K562 (cell line): ENCODE data around the gene IMPACT. TPM values are rescaled to one million over a fixed set of nuclear protein-coding genes. Genes with fewer than 3 reads are reported as not detected.
A peak's percentile ranks its signal among the peaks of the same experiment; 100 is the strongest.

Experiments used
- ATAC-seq: fragments of 200-7000 bp; cut with Tn5 transposase; 3 replicates; pipeline ENCODE4 v1.9.1; 2020; ENCODE audit warnings: moderate library complexity
- BruUV-seq: library from RNA; stranded (reverse); fragments of 400-500 nt; replicated peaks from 2 replicates; lab custom pipeline; 2021; lab: Mats Ljungman, UMichigan
- CTCF ChIA-PET: fragments of 300-600 bp; formaldehyde crosslinking; extraction: SDS; loops from one replicate; lab custom pipeline; 2021; ENCODE audit warnings: low intra/inter-chr PET ratio; lab: Yijun Ruan, JAX
- POLR2A ChIA-PET: fragments of 300-600, 350-650 bp; sonication (Branson Sonifier 250); formaldehyde crosslinking; extraction: SDS; loops from one replicate; lab custom pipeline; 2021; ENCODE audit warnings: antibody characterized with exemption, inconsistent platforms; lab: Yijun Ruan, JAX
- DNase-seq, 4 experiments: peaks; one replicate each; pipeline versions ENCODE4 v3.0.0 to v3.0.0-alpha.2; 2011 to 2018; ENCODE audit warnings: low spot score in 3 of 4, mixed read lengths in 3 of 4; ENCODE audit errors: extremely low read depth in 1 of 4
- FAIRE-seq: peaks from 2 replicates; lab custom pipeline; 2011; peaks lifted over from hg19 to GRCh38; lab: Jason Lieb, UNC
- H2AFZ ChIP-seq: 2 replicates; pipeline ENCODE4 v1.6.0; 2011; ENCODE audit warnings: low read depth, low read length, control low read depth, inconsistent platforms
- H3K27ac ChIP-seq: fragments of 200-600 bp; 3 replicates; pipeline ENCODE4 v1.8.0; 2011; ENCODE audit warnings: low read depth, mild to moderate bottlenecking, control low read depth, inconsistent platforms, low read length, moderate library complexity, mixed read lengths; ENCODE audit errors: extremely low read depth
- H3K27me3 ChIP-seq, 2 experiments: fragments of 300-600 bp in 1 of 2; 2 replicates in 1 of 2; 3 replicates in 1 of 2; pipeline versions ENCODE4 v1.6.0 to v1.8.0; 2011; ENCODE audit warnings: inconsistent platforms in 2 of 2, low read length in 2 of 2, mild to moderate bottlenecking in 1 of 2, mixed read lengths in 1 of 2, moderate library complexity in 1 of 2; ENCODE audit not compliant: control insufficient read depth in 2 of 2, insufficient read depth in 2 of 2
- H3K36me3 ChIP-seq: fragments of 300-600 bp; 3 replicates; pipeline ENCODE4 v1.8.0; 2011; ENCODE audit warnings: mild to moderate bottlenecking, low read length, inconsistent platforms; ENCODE audit not compliant: control insufficient read depth, insufficient read depth
- H3K4me1 ChIP-seq, 2 experiments: fragments of 200-600 bp in 1 of 2; replicated peaks in 1 of 2; 2 replicates in 1 of 2; 3 replicates in 1 of 2; pipeline versions ENCODE4 v1.5.1 to v1.8.0; 2011; ENCODE audit warnings: inconsistent platforms in 2 of 2, low read length in 2 of 2, mild to moderate bottlenecking in 1 of 2, mixed read lengths in 1 of 2, moderate library complexity in 1 of 2; ENCODE audit not compliant: control insufficient read depth in 2 of 2, insufficient read depth in 2 of 2
- H3K4me2 ChIP-seq: 2 replicates; pipeline ENCODE4 v1.6.1; 2011; ENCODE audit warnings: low read length, control low read depth, inconsistent platforms, mixed read lengths; ENCODE audit not compliant: insufficient read depth
- H3K4me3 ChIP-seq: fragments of 200-600 bp; sonication (generic), shearing (Covaris generic); 2 replicates; pipeline ENCODE4 v1.5.1; 2016; ENCODE audit warnings: control low read depth, inconsistent platforms
- H3K79me2 ChIP-seq: fragments of 200-600 bp; 3 replicates; pipeline ENCODE4 v1.8.0; 2011; ENCODE audit warnings: low read length, inconsistent platforms; ENCODE audit not compliant: control insufficient read depth, insufficient read depth
- H3K9ac ChIP-seq, 2 experiments: 2 replicates each; pipeline versions ENCODE4 v1.6.0 to v1.6.1; 2011; ENCODE audit warnings: low read depth in 2 of 2, low read length in 2 of 2, control low read depth in 1 of 2, inconsistent platforms in 1 of 2, mild to moderate bottlenecking in 1 of 2, mixed read lengths in 1 of 2; ENCODE audit not compliant: insufficient read depth in 1 of 2
- H3K9me1 ChIP-seq: one replicate; pipeline ENCODE4 v1.6.0; 2011; ENCODE audit warnings: inconsistent platforms, mild to moderate bottlenecking, low read length, moderate library complexity; ENCODE audit not compliant: control insufficient read depth, insufficient read depth
- H3K9me3 ChIP-seq: replicated peaks from 2 replicates; pipeline ENCODE4 v1.5.1; 2011; ENCODE audit warnings: low read depth, low read length, inconsistent platforms; ENCODE audit not compliant: control insufficient read depth, insufficient read depth
- H4K20me1 ChIP-seq: replicated peaks from 2 replicates; pipeline ENCODE4 v1.6.1; 2011; ENCODE audit warnings: low read length, inconsistent platforms, mixed read lengths; ENCODE audit not compliant: control insufficient read depth, insufficient read depth
- KDM1A ChIP-seq, 2 experiments: fragments of 450-650 bp; IDR thresholded peaks; 2 replicates each; pipeline ENCODE4 v1.6.1; 2016; ENCODE audit warnings: mild to moderate bottlenecking in 2 of 2
- NFIC ChIP-seq: fragments of 450-650 bp; IDR thresholded peaks from 2 replicates; pipeline ENCODE4 v1.6.1; 2017; ENCODE audit warnings: mild to moderate bottlenecking, inconsistent platforms
- RB1 ChIP-seq: fragments of 450-650 bp; IDR thresholded peaks from 2 replicates; pipeline ENCODE4 v1.6.1; 2017; ENCODE audit warnings: low read depth, mild to moderate bottlenecking
- RBBP5 ChIP-seq: fragments of 200-600 bp; sonication (generic); IDR thresholded peaks from 2 replicates; pipeline ENCODE4 v1.6.1; 2012; ENCODE audit warnings: borderline replicate concordance, mild to moderate bottlenecking, low read length, control low read depth, inconsistent platforms; ENCODE audit not compliant: insufficient read depth, poor library complexity, severe bottlenecking
- WGBS: fragments of 100-300 bp; shearing (Covaris generic); methylation state at CpG from one replicate; pipeline ENCODE4 v1.1.6; 2016; ENCODE audit warnings: low coverage, mixed read lengths; ENCODE audit not compliant: insufficient coverage; ENCODE audit errors: missing lambda C conversion rate; 5-methylcytosine and 5-hydroxymethylcytosine counted together
- in situ Hi-C: fragments of 300-500 bp; cut with MboI; formaldehyde crosslinking; loops from 4 replicates; pipeline ENCODE4 v1.15.0; 2018; ENCODE audit warnings: inconsistent platforms, mixed read lengths
- intact Hi-C: fragments of 100-400 bp; cut with micrococcal nuclease; formaldehyde crosslinking; loops from 2 replicates; pipeline ENCODE4 v1.14.2; 2022
- polyA plus RNA-seq, 8 experiments: library from polyadenylated mRNA; depleted of rRNA in 4 of 8; stranded (reverse) in 5 of 8; unstranded in 3 of 8; fragments of >200 nt; fragmentation: Nextera tagmentation in 2 of 8; fragmentation: Illumina TruSeq in 1 of 8; extraction: Ambion mirVana in 2 of 8; extraction: Trizol in 1 of 8; gene quantifications; 2 replicates each; pipeline versions ENCODE4 v1.2.1 to v1.2.3, GENCODE V29; 2011 to 2014; ENCODE audit warnings: inconsistent platforms in 1 of 8, missing spikeins in 1 of 8
- total RNA-seq, 7 experiments: library from RNA; depleted of rRNA in 6 of 7; stranded (reverse); fragments of >200 nt in 6 of 7; fragmentation: Illumina TruSeq in 2 of 7; extraction: Trizol in 2 of 7; gene quantifications; 2 replicates each; pipeline versions ENCODE4 v1.2.1 to v1.2.3, GENCODE V29; 2011 to 2021; ENCODE audit warnings: low replicate concordance in 1 of 7

Gene IMPACT
- total and polyA plus RNA-seq, 9 of the 15 experiments (the other 6 are each of a cell fraction or from before 2014, with no cell fraction given): 4.7 to 7.6 (median 5.8) TPM

DNA sequence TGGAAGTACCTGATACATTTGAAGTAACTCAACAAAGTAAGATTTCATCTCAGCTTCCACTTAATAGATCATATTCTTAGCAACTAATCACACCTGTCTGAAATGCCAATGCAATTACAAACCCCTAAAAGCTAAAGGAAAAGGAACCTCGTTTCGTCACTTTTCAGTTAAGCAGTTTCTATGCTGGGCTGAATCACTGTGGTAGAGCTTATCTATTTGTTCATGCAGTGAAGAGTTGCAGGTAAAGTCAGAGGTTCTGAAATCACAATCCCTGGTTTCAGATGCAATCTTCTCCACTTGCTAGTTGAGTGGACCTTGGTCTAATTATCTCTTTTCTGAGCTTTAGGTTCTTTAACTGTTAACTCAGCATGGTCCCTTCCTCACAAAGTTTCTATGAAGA lies 40.3 kb downstream of the IMPACT start:
- H3K9ac ChIP-seq: no peak overlapping the region
- no peak overlapping the region for H2AFZ ChIP-seq
- DNase-seq: no peak
- in situ Hi-C loops (no loop called here), intact Hi-C loops (no loop called here)
- H3K79me2 ChIP-seq: no peaks in the 10 kb centered on the region
- CTCF ChIA-PET: no interaction called here
- TF ChIP-seq RBBP5 (no peak), KDM1A (IDR thresholded peaks at IDR 0.05) (no peak)
- no peaks in the 10 kb centered on the region for H3K27me3 ChIP-seq
- no peak for FAIRE-seq
- ATAC-seq: no peak
- H4K20me1 ChIP-seq: no peaks in the 10 kb centered on the region
- 0% methylated on average over 2 of the region's 2 CpGs for WGBS
- H3K27ac ChIP-seq: no peak overlapping the region
- H3K4me1 ChIP-seq: no peaks in the 10 kb centered on the region; a peak in 1 of 5 replicates
- no peaks in the 10 kb centered on the region for H3K36me3 ChIP-seq
- no peaks in the 10 kb centered on the region for H3K9me3 ChIP-seq
- BruUV-seq: no TSS peak
- POLR2A ChIA-PET: interaction anchor here (0.6 to 0.7 kb wide), 2 partner anchors 40 to 112 kb away, joined by 3 read pairs; no protein-coding TSS in a partner anchor
- H3K9me1 ChIP-seq: no peaks in the 10 kb centered on the region
- no peak overlapping the region for H3K4me2 ChIP-seq
- H3K4me3 ChIP-seq: no peak overlapping the region

DNA sequence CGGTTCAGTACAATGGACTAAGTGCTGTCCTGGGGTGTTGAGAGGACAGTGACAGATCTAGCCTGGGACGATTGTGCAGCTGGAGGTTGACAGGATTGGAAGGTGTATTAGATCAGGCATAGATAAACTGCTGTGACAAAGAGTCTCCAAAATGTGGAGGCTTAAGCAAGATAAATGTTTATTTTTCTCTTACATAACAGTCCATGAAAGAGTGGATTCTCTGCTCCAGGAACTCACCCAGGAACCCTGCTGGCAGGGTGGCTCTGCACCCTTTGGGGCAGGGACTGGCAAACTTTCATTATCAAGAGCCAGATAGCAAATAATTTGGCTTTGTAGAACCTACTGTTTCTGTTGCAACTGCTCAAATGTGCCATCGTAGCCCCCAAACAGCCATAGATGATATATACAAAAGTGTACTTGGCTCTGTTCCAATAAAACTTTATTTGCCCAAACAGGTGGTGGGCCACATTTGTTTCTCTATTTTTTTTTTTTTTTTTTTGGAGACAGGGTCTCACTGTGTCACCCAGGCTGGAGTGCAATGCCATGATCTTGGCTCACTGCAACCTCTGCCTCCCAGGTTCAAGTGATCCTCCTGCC lies 43.6 kb downstream of the IMPACT start:
- ATAC-seq (no peak), DNase-seq (no peak)
- Histone ChIP-seq H3K9me3 (no peaks in the 10 kb centered on the region), H2AFZ (no peak overlapping the region), H3K27me3 (no peaks in the 10 kb centered on the region), H3K27ac (no peak overlapping the region), H3K79me2 (no peaks in the 10 kb centered on the region), H3K36me3 (no peaks in the 10 kb centered on the region), H3K4me3 (no peak overlapping the region), H3K4me2 (no peak overlapping the region), H3K9me1 (no peaks in the 10 kb centered on the region)
- POLR2A ChIA-PET: interaction anchor here (0.6 to 0.8 kb wide), 2 partner anchors 221 to 387 kb away, joined by 3 read pairs; no protein-coding TSS in a partner anchor
- CTCF ChIA-PET: no interaction called here
- intact Hi-C loops: no loop called here
- TF ChIP-seq RB1 (no peak), NFIC (peak; percentile 78)
- TF ChIP-seq, all 486 proteins: peak for 1
- Histone ChIP-seq H3K9ac (no peak overlapping the region), H3K4me1 (no peaks in the 10 kb centered on the region; a peak in 1 of 5 replicates), H4K20me1 (no peaks in the 10 kb centered on the region)
- 2% methylated on average over 3 of the region's 3 CpGs for WGBS
- in situ Hi-C loops: no loop called here
- FAIRE-seq: no peak
- no TSS peak for BruUV-seq
